ENCODE results near the gene TTC4. TPM values are rescaled to one million over a fixed set of nuclear protein-coding genes. Genes with fewer than 3 reads are reported as not detected.

TTC4 gene
- total RNA-seq, 2 donors from 2014 or later, result 11.0 to 18.4 TPM

- intact Hi-C loops (cut with DNase I), result no loop called here
- Histone ChIP-seq H3K9ac (ENCODE audit: low read depth in 2 of 2, low read length in 2 of 2) (no peak overlapping the region), H3K36me3 (no peaks in the 10 kb centered on the region), H3K4me3 (no peak overlapping the region), H3K27me3 (no peaks in the 10 kb centered on the region), H3K9me3 (no peaks in the 10 kb centered on the region), H3K27ac (no peak overlapping the region), H3K4me1 (no peaks in the 10 kb centered on the region)
- no peak for DNase-seq
- TF ChIP-seq, protein P1, sequence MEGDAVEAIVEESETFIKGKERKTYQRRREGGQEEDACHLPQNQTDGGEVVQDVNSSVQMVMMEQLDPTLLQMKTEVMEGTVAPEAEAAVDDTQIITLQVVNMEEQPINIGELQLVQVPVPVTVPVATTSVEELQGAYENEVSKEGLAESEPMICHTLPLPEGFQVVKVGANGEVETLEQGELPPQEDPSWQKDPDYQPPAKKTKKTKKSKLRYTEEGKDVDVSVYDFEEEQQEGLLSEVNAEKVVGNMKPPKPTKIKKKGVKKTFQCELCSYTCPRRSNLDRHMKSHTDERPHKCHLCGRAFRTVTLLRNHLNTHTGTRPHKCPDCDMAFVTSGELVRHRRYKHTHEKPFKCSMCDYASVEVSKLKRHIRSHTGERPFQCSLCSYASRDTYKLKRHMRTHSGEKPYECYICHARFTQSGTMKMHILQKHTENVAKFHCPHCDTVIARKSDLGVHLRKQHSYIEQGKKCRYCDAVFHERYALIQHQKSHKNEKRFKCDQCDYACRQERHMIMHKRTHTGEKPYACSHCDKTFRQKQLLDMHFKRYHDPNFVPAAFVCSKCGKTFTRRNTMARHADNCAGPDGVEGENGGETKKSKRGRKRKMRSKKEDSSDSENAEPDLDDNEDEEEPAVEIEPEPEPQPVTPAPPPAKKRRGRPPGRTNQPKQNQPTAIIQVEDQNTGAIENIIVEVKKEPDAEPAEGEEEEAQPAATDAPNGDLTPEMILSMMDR (IDR thresholded peaks at IDR 0.05), result no peak
These were observed 5.9 kb upstream of the TTC4 start for GRCh38 chr1:54709547-54710292.

- DNase-seq, result no peak
- intact Hi-C loops (cut with DNase I), result no loop called here
These were observed 5.2 kb upstream of the TTC4 start for GRCh38 chr1:54710434-54710833.

DNA sequence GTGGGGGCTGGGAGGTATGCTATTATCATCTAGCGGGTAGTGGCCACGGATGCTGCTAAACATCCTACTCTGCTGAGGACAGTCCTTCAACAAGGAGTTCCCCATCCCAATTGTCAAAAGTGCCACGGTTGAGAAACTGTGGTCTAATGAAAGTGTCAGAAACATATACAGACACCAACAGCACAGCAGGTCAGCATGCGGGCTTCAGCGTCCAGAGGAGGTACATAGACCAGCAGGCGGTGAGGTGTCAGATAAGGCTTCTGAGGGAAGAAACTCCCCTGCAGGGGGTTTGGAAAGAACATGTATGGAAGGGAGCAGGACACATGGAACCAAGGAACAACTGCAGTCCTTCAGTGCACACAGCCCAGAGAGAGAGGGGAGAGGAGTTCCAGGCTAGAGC, 4.8 kb upstream of the TTC4 start:
- H3K27ac ChIP-seq, result no peak overlapping the region
- H3K36me3 ChIP-seq, result no peaks in the 10 kb centered on the region
- no peaks in the 10 kb centered on the region for H3K4me1 ChIP-seq
- intact Hi-C loops (cut with DNase I), result no loop called here
- H3K9ac ChIP-seq (ENCODE audit: low read depth in 2 of 2, low read length in 2 of 2), result no peak overlapping the region
- H3K27me3 ChIP-seq, result no peaks in the 10 kb centered on the region
- TF ChIP-seq, protein P1 (IDR thresholded peaks at IDR 0.05), result no peak
- no peak for DNase-seq
- H3K9me3 ChIP-seq, result no peaks in the 10 kb centered on the region
- no peak overlapping the region for H3K4me3 ChIP-seq

More at GRCh38 chr1:54710434-54710833, 5.2 kb upstream of the TTC4 start:
- no peaks in the 10 kb centered on the region for H3K36me3 ChIP-seq
- TF ChIP-seq, protein P1 (IDR thresholded peaks at IDR 0.05), result no peak
- H3K9ac ChIP-seq (ENCODE audit: low read depth in 2 of 2, low read length in 2 of 2), result no peak overlapping the region
- no peaks in the 10 kb centered on the region for H3K27me3 ChIP-seq
- no peak overlapping the region for H3K27ac ChIP-seq
- no peak overlapping the region for H3K4me3 ChIP-seq
- no peaks in the 10 kb centered on the region for H3K4me1 ChIP-seq
- H3K9me3 ChIP-seq, result no peaks in the 10 kb centered on the region

- no peak for DNase-seq
- no peaks in the 10 kb centered on the region for H3K36me3 ChIP-seq
- no peak overlapping the region for H3K27ac ChIP-seq
- no peak overlapping the region for H3K9ac ChIP-seq (ENCODE audit: low read depth in 2 of 2, low read length in 2 of 2)
- no peak overlapping the region for H3K4me3 ChIP-seq
- H3K27me3 ChIP-seq, result no peaks in the 10 kb centered on the region
- H3K9me3 ChIP-seq, result no peaks in the 10 kb centered on the region
- no peaks in the 10 kb centered on the region for H3K4me1 ChIP-seq
- intact Hi-C loops (cut with DNase I), result no loop called here
- TF ChIP-seq, protein P1 (IDR thresholded peaks at IDR 0.05), result no peak
These were observed 4.1 kb upstream of the TTC4 start for GRCh38 chr1:54711536-54711935.

GRCh38 chr1:54714881-54715492, 674 bp upstream of the TTC4 start:
- H3K4me1 ChIP-seq, result no peaks in the 10 kb centered on the region
- peak; percentile 23 for DNase-seq
- no peaks in the 10 kb centered on the region for H3K27me3 ChIP-seq
- peak overlapping the region; percentile 64 for H3K27ac ChIP-seq
- no peaks in the 10 kb centered on the region for H3K9me3 ChIP-seq
- no peaks in the 10 kb centered on the region for H3K36me3 ChIP-seq
- H3K4me3 ChIP-seq, result peak overlapping the region; percentile 85
- intact Hi-C loops (cut with DNase I), result no loop called here
- H3K9ac ChIP-seq (ENCODE audit: low read depth in 2 of 2, low read length in 2 of 2), result peak overlapping the region in 1 of 2 donors; percentile 87
- TF ChIP-seq, protein P1 (IDR thresholded peaks at IDR 0.05), result no peak

All from colonic mucosa (tissue), 4 donors.